NCI-H1092 treated with DMSO at 0.1 percent for 48 hours (cell line): Measurements from ENCODE around the gene ARID1A.

ENCODE experiments used
- DNase-seq: peaks from one replicate; lab custom pipeline; 2025; lab: John Stamatoyannopoulos, UW

The ARID1A gene

GRCh38 chr1:26827106-26827604 lies 131.3 kb downstream of the ARID1A start:
- DNase-seq, result no peak

- DNase-seq, result no peak
Observed at GRCh38 chr1:26827663-26828062, 131.8 kb downstream of the ARID1A start.

GRCh38 chr1:26828411-26828991 lies 132.7 kb downstream of the ARID1A start:
- DNase-seq, result no peak

- DNase-seq, result no peak
Observed at GRCh38 chr1:26829184-26829911, 133.5 kb downstream of the ARID1A start.

- no peak for DNase-seq
Observed at GRCh38 chr1:26831059-26831458, 135.2 kb downstream of the ARID1A start.
